DMS153 treated with DMSO at 0.1 percent for 48 hours (cell line): ENCODE results near the gene MAP3K7.

ENCODE experiments used
- DNase-seq: peaks from one replicate; lab custom pipeline; 2025; ENCODE audit not compliant: unreplicated experiment; lab: John Stamatoyannopoulos, UW

MAP3K7 gene

DNA sequence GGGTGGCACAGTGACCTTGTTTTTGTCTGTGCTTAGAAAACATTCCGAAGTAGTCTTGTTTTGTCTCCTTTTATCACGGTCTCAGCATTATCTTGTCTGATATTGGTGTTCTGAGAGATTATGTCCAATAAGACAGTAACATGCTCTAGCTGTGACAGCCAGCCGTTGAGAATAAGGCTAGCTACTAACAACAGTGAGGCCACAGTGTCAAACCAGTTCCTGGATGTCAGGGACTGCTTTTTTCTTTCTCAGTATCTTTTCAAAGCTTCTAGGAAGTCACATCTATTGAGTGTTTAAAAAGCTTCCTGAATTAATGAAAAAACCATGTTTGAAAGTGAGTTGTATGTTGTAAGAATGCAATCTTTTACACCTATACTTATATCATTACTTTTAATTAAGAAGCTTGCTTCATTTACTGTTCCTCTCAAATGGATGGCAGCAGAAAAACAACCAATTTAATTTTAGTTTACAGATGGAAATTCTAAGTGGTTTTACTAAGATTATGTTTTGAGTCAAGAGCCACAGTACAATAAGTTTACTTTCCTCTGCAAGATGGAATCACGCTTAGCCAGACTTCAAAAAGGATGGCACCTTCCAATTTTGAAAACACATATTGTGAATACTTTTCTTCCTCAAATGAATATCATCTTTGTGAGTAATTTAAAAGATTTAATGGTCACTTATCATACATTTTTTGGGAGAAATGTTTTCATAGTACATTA lies 53.1 kb downstream of the MAP3K7 start:
- DNase-seq = no peak

DNA sequence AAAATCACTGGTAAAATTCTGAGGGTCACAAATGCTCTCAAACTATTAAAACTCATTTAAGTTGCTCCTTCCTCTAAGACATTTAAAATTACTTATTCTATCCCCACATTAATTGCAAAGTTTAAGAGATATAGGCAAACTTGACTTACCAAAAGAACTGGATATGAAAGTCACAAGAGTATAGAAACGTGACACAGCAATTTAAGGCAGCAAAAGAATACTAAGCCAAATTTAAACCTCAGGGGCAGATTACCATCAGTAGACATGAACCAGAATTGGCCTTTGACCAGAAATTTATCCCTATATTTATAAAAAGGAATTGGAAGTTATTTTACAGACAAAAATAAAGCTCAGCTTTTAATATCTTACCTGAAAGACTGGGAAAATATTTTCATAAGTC lies 56.0 kb downstream of the MAP3K7 start:
- DNase-seq = no peak

DNA sequence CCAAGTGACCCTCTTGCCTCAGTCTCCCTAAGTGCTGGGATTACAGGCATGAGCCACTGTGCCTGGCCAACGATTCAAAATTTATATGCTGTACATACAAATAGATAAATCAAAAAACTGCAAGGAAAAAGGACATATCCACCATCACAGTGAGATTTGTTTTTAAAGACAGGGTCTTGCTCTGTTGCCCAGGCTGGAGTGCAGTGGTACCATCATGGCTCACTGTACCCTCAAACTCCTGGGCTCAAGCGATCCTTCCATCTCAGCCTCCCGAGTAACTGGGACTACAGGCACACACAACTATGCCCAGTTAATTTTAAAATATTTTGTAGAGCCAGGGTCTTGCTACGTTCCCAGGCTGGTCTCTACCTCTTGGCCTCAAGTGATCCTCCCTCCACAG lies 61.5 kb downstream of the MAP3K7 start:
- DNase-seq = no peak

GRCh38 chr6:90523779-90524310 lies 63.0 kb downstream of the MAP3K7 start:
- DNase-seq = no peak

- DNase-seq = no peak
Measured at GRCh38 chr6:90521955-90522354, 64.9 kb downstream of the MAP3K7 start.

GRCh38 chr6:90516074-90516660 lies 70.7 kb downstream of the MAP3K7 start:
- no peak for DNase-seq

DNA sequence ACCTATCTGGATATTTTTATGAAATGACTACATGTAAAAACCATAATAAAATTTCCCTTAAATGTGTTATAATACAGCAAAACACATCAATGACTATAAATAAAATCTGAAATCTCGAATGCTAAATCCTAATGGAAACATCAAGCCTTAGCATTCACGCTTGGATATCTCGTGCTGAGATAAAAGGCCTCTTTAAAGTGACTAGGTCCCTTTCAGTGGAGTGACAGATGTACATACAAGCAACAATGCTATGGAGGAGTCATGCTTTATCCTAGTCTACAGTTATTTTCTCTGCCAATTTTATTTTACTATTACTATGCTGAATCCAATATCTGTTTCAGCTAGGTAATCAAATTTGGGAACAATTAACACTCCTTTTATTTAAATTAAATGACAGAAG lies 72.4 kb downstream of the MAP3K7 start:
- DNase-seq = no peak

DNA sequence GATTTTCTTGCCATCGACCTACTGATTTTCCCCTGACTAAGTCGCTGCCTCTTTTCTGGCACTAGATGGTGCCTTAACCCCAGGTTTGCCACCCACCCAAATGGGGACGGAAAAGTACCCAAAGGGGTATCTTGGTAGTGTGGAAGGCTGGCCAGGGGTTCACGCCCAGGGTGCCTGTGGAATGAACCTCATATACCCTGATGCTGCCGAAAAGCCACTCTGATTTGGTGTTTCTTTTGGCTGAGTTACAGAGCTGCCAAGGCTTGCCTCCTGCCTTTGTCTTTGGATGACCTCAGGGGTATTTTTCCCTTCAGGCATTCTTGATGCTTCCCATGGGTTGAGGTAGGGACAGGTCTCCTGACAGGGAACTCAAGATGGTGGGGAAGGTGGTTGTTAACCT lies 78.1 kb downstream of the MAP3K7 start:
- DNase-seq = no peak

DNA sequence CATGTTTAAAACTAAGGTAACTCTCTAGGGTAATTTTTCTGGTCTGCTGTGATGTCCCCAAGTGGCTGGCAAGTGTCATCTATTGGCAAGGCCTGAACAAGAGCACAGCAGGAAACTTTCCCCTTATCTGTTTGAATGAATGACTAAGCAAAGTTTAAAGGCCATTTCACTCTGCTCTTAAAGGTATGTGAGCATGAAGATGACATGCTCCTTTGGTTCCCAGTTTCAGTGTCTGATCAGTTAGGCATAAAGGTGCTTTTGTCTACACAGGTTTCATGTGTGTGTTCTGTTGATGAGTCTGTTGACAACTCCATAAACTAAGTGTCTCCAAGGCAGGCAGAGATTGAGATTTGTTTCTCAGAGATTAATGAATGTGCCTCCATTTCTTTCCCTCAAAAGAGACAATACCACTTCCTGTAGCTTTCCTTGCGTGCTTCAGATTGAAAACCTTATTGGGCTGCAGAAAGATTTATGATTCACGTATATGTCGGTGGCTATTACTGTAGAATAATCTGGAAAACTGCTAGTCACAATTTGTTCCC lies 83.9 kb downstream of the MAP3K7 start:
- DNase-seq = no peak

DNA sequence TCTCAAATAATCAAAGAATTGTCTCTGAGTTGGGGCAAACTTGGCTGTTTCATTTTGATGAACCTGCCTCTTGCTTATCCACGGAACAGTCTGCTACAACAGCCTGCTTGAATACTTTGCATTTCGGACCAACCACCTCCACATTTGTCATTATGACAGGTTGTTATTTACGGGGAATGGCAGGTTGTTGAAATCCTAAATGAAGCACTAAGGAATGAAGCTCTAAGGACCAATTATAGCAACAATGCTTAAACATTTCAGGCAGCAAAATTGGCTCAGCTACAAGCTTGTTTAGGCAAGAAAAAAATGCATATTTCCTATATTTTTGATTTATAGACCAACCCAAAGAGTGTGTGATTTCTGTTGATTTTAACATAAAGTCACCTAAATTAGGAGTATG lies 84.5 kb downstream of the MAP3K7 start:
- DNase-seq = no peak

DNA sequence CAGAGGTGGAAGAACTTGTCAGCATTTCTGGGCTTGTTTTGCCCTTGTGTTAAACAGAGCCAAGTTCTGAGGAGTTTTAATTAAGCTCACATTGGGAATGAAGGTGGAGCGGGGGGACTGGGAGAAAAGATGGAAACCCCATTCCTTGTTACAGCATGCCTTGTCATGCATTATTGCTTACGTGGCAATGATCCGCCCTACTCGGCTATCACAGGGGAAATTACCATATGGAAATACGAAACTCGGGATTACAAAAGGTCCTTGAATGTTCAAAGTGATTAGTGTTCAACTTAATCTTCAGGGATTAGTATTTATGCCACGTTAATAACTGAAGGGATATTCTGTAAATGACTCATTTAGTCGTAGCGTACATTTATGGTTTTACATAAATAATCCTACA lies 86.4 kb downstream of the MAP3K7 start:
- no peak for DNase-seq

DNA sequence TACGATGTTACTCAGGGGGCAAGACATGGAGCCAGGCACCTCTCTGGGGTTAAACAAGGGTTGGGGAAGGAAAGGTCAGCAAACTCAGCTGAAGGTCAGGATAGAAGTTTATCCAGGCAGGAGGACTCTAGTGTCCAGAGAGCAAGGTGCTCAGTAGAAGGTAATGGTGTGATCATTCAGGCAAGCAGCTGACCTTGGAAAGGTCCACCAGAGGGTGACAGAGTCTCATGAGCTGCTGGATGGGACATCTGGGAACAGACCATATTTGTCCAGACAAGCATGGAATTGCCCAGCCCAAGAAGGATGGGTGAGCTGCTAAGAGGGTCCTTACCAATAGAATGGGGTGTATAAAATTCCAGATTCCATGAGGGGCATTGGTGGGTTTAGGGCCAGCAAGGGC lies 89.5 kb downstream of the MAP3K7 start:
- DNase-seq = no peak

- DNase-seq = no peak
Measured at GRCh38 chr6:90496258-90497016, 90.4 kb downstream of the MAP3K7 start.

GRCh38 chr6:90495216-90495817 lies 91.6 kb downstream of the MAP3K7 start:
- no peak for DNase-seq

GRCh38 chr6:90494067-90494780 lies 92.6 kb downstream of the MAP3K7 start:
- DNase-seq = no peak

GRCh38 chr6:90493332-90493731 lies 93.5 kb downstream of the MAP3K7 start:
- no peak for DNase-seq

DNA sequence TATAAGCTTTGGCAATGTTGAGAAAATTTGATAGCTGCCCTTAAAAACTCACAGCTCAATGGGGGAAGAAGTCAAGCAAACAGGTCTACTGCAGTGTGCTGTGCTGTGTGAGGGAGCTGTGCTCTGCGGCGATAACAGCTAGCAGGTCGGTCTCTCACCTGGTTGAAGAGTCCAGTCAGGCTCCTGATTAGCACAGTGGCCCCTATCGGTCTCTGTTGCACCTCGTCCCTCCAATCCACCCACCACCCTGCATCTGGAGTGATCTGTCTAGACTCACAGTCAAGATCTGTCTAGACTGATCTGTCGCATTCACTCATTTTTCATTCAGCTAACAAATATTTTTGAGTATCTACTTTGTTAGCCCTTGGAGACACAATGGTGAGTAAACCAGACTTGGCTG lies 94.1 kb downstream of the MAP3K7 start:
- no peak for DNase-seq

- no peak for DNase-seq
Measured at GRCh38 chr6:90492369-90492768, 94.5 kb downstream of the MAP3K7 start.

DNA sequence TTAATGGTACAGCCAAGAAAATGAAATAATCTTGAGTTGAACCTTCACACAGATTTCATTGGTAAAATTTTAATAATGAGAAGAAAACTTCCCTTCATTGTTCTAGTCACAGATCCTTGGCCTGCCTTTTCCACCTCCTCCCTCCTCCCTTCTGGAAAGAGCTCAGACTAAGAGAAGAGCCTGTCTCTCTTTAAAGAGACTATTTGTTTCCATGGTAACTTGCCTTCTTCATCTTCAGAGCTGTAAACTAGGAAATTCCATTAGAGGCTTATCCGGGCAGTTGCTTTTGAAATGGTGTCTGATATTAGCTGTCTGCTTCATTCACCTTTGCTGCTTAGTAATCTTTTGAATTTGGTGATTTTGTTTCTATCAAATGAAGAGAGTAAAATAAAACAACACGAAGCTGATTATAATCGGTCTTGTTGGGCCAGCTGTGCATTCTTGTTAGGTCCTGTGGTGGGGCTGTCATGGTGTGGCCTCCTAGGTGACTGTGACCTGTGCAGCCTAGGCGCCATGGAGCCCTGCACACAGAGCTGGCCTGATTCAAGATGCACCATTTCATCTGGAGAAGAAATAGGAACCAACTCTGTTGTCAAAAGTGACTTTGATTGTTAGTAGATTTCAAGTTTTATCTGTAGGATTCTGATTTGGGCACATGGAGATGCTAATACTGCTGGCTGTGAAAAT lies 96.7 kb downstream of the MAP3K7 start:
- no peak for DNase-seq

DNA sequence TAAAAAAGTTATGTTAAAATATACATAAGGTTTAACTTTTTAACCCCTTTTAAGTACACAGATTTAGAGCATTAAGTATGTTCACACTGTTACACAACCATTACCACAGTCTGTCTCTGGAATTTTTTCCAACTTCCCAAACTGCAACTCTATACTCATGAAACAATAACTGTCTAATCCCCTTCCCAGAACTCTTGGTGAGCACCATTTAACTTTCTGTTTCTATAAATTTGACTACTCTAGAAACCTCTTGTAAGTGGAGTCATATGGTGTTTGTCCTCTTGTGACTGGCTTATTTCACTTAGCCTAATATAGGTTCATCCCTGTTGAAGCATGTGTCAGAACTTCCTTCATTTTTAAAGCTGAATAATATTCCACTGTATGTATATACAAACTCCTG lies 98.1 kb downstream of the MAP3K7 start:
- DNase-seq = no peak
